ENCODE results near the gene RNF148.

DNA sequence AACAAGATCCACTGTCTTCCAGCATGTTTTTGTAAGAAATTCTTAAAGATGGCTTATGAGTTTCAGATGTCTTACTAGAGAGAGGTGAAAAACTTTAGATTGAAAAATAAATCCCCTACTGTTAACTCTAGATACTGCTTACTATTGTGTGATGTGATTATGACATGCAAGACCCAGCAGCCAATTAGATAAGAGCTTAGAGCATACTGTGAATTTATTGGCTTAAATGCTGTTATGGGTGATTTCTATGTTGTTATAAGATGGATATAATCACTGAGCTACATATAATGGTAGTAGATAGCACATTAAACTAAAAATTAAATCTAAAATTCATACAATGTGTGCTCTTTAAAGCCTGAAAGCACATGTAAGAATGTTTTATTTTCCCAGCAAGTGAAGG is 3.7 kb downstream of the RNF148 start, which contains the start of gene RNF133:
- TF ChIP-seq EZH2 (IDR thresholded peaks at IDR 0.05; ENCODE audit: insufficient read depth, poor library complexity, severe bottlenecking) (no peak), EZH2phosphoT487 (IDR thresholded peaks at IDR 0.05; ENCODE audit: insufficient read depth, low read depth) (no peak)

Data from GM23248 (cell line).